ENCODE results near the gene RAE1.
"Not testable (repeated sequence)": the region's sequence is repeated elsewhere in the genome, so short reads cannot be mapped to it uniquely, and the experiment has no call there.

RAE1 gene

GRCh38 chr20:57341663-57342062, 9.4 kb upstream of the RAE1 start:
- Histone ChIP-seq H3K36me3 (ENCODE audit: control insufficient read depth, insufficient read depth, low read length) (no peaks in the 10 kb centered on the region), H3K27me3 (replicated peaks; ENCODE audit: control insufficient read depth, insufficient read depth, low read length) (no peaks in the 10 kb centered on the region), H3K4me3 (replicated peaks; ENCODE audit: low read depth, low read length) (no peak overlapping the region)
- DNase-seq (ENCODE audit: extremely low read depth, insufficient read length), result no peak
- TF ChIP-seq CTCF (IDR thresholded peaks at IDR 0.05; ENCODE audit: insufficient read depth, low read length, poor library complexity, severe bottlenecking), result no peak

GRCh38 chr20:57342829-57343228, 8.2 kb upstream of the RAE1 start:
- no peaks in the 10 kb centered on the region for H3K27me3 ChIP-seq (replicated peaks; ENCODE audit: control insufficient read depth, insufficient read depth, low read length)
- no peak overlapping the region for H3K4me3 ChIP-seq (replicated peaks; ENCODE audit: low read depth, low read length)
- TF ChIP-seq CTCF (IDR thresholded peaks at IDR 0.05; ENCODE audit: insufficient read depth, low read length, poor library complexity, severe bottlenecking), result no peak
- no peaks in the 10 kb centered on the region for H3K36me3 ChIP-seq (ENCODE audit: control insufficient read depth, insufficient read depth, low read length)
- no peak for DNase-seq (ENCODE audit: extremely low read depth, insufficient read length)

GRCh38 chr20:57346477-57346876, 4.6 kb upstream of the RAE1 start:
- no peak for DNase-seq (ENCODE audit: extremely low read depth, insufficient read length)

GRCh38 chr20:57347393-57347792, 3.7 kb upstream of the RAE1 start:
- DNase-seq (ENCODE audit: extremely low read depth, insufficient read length), result no peak
- TF ChIP-seq CTCF (IDR thresholded peaks at IDR 0.05; ENCODE audit: insufficient read depth, low read length, poor library complexity, severe bottlenecking), result no peak
- Histone ChIP-seq H3K36me3 (ENCODE audit: control insufficient read depth, insufficient read depth, low read length) (no peaks in the 10 kb centered on the region), H3K27me3 (replicated peaks; ENCODE audit: control insufficient read depth, insufficient read depth, low read length) (no peaks in the 10 kb centered on the region), H3K4me3 (replicated peaks; ENCODE audit: low read depth, low read length) (no peak overlapping the region)

More at GRCh38 chr20:57346477-57346876, 4.6 kb upstream of the RAE1 start:
- H3K27me3 ChIP-seq (replicated peaks; ENCODE audit: control insufficient read depth, insufficient read depth, low read length), result no peaks in the 10 kb centered on the region
- no peak overlapping the region for H3K4me3 ChIP-seq (replicated peaks; ENCODE audit: low read depth, low read length)
- no peaks in the 10 kb centered on the region for H3K36me3 ChIP-seq (ENCODE audit: control insufficient read depth, insufficient read depth, low read length)
- TF ChIP-seq CTCF (IDR thresholded peaks at IDR 0.05; ENCODE audit: insufficient read depth, low read length, poor library complexity, severe bottlenecking), result peak; percentile 77

GRCh38 chr20:57348200-57348921, 2.7 kb upstream of the RAE1 start:
- not testable (repeated sequence) for H3K36me3 ChIP-seq (ENCODE audit: control insufficient read depth, insufficient read depth, low read length); H3K4me3 ChIP-seq (replicated peaks; ENCODE audit: low read depth, low read length); DNase-seq (ENCODE audit: extremely low read depth, insufficient read length); H3K27me3 ChIP-seq (replicated peaks; ENCODE audit: control insufficient read depth, insufficient read depth, low read length)

- not testable (repeated sequence) for H3K36me3 ChIP-seq (ENCODE audit: control insufficient read depth, insufficient read depth, low read length); DNase-seq (ENCODE audit: extremely low read depth, insufficient read length); H3K4me3 ChIP-seq (replicated peaks; ENCODE audit: low read depth, low read length); H3K27me3 ChIP-seq (replicated peaks; ENCODE audit: control insufficient read depth, insufficient read depth, low read length)
Measured at GRCh38 chr20:57348922-57349574, 2.0 kb upstream of the RAE1 start.
